IMR-90 (cell line): Measurements from ENCODE around the gene TMEM131. TPM values are rescaled to one million over a fixed set of nuclear protein-coding genes. Genes with fewer than 3 reads are reported as not detected.

Source experiments
- ATAC-seq: fragments of 200-7000 bp; cut with Tn5 transposase; 2 replicates; pipeline ENCODE4 v1.9.1; 2020; ENCODE audit warnings: low read depth, mild to moderate bottlenecking, moderate library complexity
- BruUV-seq: library from RNA; stranded (reverse); fragments of 400-500 nt; replicated peaks from 2 replicates; lab custom pipeline; 2021; lab: Mats Ljungman, UMichigan
- CTCF ChIA-PET: fragments of 300-600 bp; formaldehyde crosslinking; extraction: SDS; loops from one replicate; lab custom pipeline; 2021; ENCODE audit warnings: antibody characterized with exemption; lab: Yijun Ruan, JAX
- POLR2A ChIA-PET: fragments of 300-600 bp; sonication (Branson Sonifier 250); formaldehyde crosslinking; loops from one replicate; lab custom pipeline; 2022; ENCODE audit warnings: antibody characterized with exemption; ENCODE audit not compliant: unreplicated experiment; lab: Charles Lee
- DNase-seq: peaks from one replicate; pipeline ENCODE4 v3.0.0; 2013
- H2AFZ ChIP-seq: replicated peaks from 2 replicates; pipeline ENCODE3; 2013; ENCODE audit warnings: low read length, mild to moderate bottlenecking; ENCODE audit not compliant: poor library complexity
- H2AK5ac ChIP-seq: 2 replicates; pipeline ENCODE4 v1.6.1; 2013; ENCODE audit warnings: low read depth, low read length, inconsistent platforms
- H2AK9ac ChIP-seq: replicated peaks from 2 replicates; pipeline ENCODE3; 2013; ENCODE audit warnings: mild to moderate bottlenecking, low read depth, low read length, moderate library complexity; ENCODE audit not compliant: poor library complexity
- H2BK120ac ChIP-seq: 2 replicates; pipeline ENCODE4 v1.6.1; 2013; ENCODE audit warnings: low read depth, low read length, inconsistent platforms
- H2BK15ac ChIP-seq: 3 replicates; pipeline ENCODE4 v1.6.1; 2013; ENCODE audit warnings: low read depth, low read length, inconsistent platforms
- H2BK20ac ChIP-seq: 2 replicates; pipeline ENCODE4 v1.6.1; 2013; ENCODE audit warnings: low read depth, mild to moderate bottlenecking, inconsistent platforms, low read length, moderate library complexity
- H2BK5ac ChIP-seq: 2 replicates; pipeline ENCODE4 v1.6.1; 2013; ENCODE audit warnings: mild to moderate bottlenecking, low read depth, low read length, inconsistent platforms; ENCODE audit not compliant: poor library complexity, severe bottlenecking
- H3K14ac ChIP-seq: replicated peaks from 2 replicates; pipeline ENCODE4 v1.6.1; 2013; ENCODE audit warnings: low read depth, low read length, inconsistent platforms
- H3K18ac ChIP-seq: 2 replicates; pipeline ENCODE4 v1.6.1; 2013; ENCODE audit warnings: low read depth, low read length, control low read depth
- H3K23ac ChIP-seq: 2 replicates; pipeline ENCODE4 v1.6.1; 2013; ENCODE audit warnings: low read depth, low read length, inconsistent platforms
- H3K27ac ChIP-seq: 2 replicates; pipeline ENCODE4 v1.5.1; 2013; ENCODE audit warnings: mild to moderate bottlenecking, control low read depth, low read length; ENCODE audit not compliant: insufficient read depth
- H3K27me3 ChIP-seq: 2 replicates; pipeline ENCODE4 v1.6.1; 2013; ENCODE audit warnings: low read length; ENCODE audit not compliant: control insufficient read depth, insufficient read depth
- H3K36me3 ChIP-seq: 2 replicates; pipeline ENCODE4 v1.6.1; 2013; ENCODE audit warnings: low read length, mixed read lengths; ENCODE audit not compliant: control insufficient read depth, insufficient read depth
- H3K4ac ChIP-seq: 2 replicates; pipeline ENCODE4 v1.6.1; 2013; ENCODE audit warnings: low read depth, low read length, inconsistent platforms
- H3K4me1 ChIP-seq: 2 replicates; pipeline ENCODE4 v1.6.1; 2013; ENCODE audit warnings: low read length, mixed read lengths; ENCODE audit not compliant: control insufficient read depth, insufficient read depth
- H3K4me2 ChIP-seq: 2 replicates; pipeline ENCODE4 v1.6.1; 2013; ENCODE audit warnings: low read depth, mild to moderate bottlenecking, control low read depth, low read length, moderate library complexity
- H3K4me3 ChIP-seq: 2 replicates; pipeline ENCODE4 v1.5.1; 2013; ENCODE audit warnings: low read depth, mild to moderate bottlenecking, control low read depth, low read length, moderate library complexity; ENCODE audit not compliant: insufficient read depth
- H3K56ac ChIP-seq: 2 replicates; pipeline ENCODE4 v1.6.1; 2013; ENCODE audit warnings: low read length, inconsistent platforms; ENCODE audit not compliant: insufficient read depth; ENCODE audit errors: extremely low read depth
- H3K79me1 ChIP-seq, 2 experiments: 2 replicates each; pipeline ENCODE4 v1.6.1; 2013; ENCODE audit warnings: low read length in 2 of 2, inconsistent platforms in 1 of 2, low read depth in 1 of 2
- H3K9ac ChIP-seq: 2 replicates; pipeline ENCODE4 v1.6.1; 2013; ENCODE audit warnings: low read depth, low read length, control low read depth
- H3K9me1 ChIP-seq: 2 replicates; pipeline ENCODE4 v1.6.1; 2013; ENCODE audit warnings: low read length, inconsistent platforms; ENCODE audit not compliant: insufficient read depth
- H3K9me3 ChIP-seq: 2 replicates; pipeline ENCODE4 v1.6.1; 2013; ENCODE audit warnings: low read length; ENCODE audit not compliant: control insufficient read depth, insufficient read depth
- H4K20me1 ChIP-seq: 2 replicates; pipeline ENCODE4 v1.6.1; 2013; ENCODE audit warnings: low read length, inconsistent platforms; ENCODE audit not compliant: insufficient read depth
- H4K5ac ChIP-seq: 2 replicates; pipeline ENCODE4 v1.6.1; 2013; ENCODE audit warnings: mild to moderate bottlenecking, low read depth, low read length, control low read depth
- H4K8ac ChIP-seq, 2 experiments: 2 replicates each; pipeline ENCODE4 v1.6.1; 2013; ENCODE audit warnings: low read depth in 2 of 2, low read length in 2 of 2, control low read depth in 1 of 2, inconsistent platforms in 1 of 2
- H4K91ac ChIP-seq: 2 replicates; pipeline ENCODE4 v1.6.1; 2013; ENCODE audit warnings: low read depth, low read length, inconsistent platforms; ENCODE audit not compliant: insufficient read depth
- BHLHE40 ChIP-seq: fragments of 150-350 bp; IDR thresholded peaks from 2 replicates; pipeline ENCODE4 v1.6.1; 2016; ENCODE audit warnings: mild to moderate bottlenecking, low read depth, low read length
- CEBPB ChIP-seq: IDR thresholded peaks from 2 replicates; pipeline ENCODE4 v1.6.1; 2012; ENCODE audit warnings: low read depth, low read length, improper control_type of control experiment
- CHD1 ChIP-seq: IDR thresholded peaks from 2 replicates; pipeline ENCODE4 v1.6.1; 2012; ENCODE audit warnings: low read depth, low read length, improper control_type of control experiment
- CTCF ChIP-seq: conservative IDR thresholded peaks from 2 replicates; pipeline ENCODE4 v1.5.1; 2012; ENCODE audit warnings: mild to moderate bottlenecking, low read depth, low read length, improper control_type of control experiment
- ELK1 ChIP-seq: fragments of 150-350 bp; IDR thresholded peaks from 2 replicates; pipeline ENCODE4 v1.6.1; 2016; ENCODE audit warnings: low read depth, mild to moderate bottlenecking, low read length, moderate library complexity, borderline replicate concordance
- FOS ChIP-seq: fragments of 150-350 bp; IDR thresholded peaks from 2 replicates; pipeline ENCODE4 v1.6.1; 2016; ENCODE audit warnings: low read depth, low read length
- MAFK ChIP-seq: IDR thresholded peaks from 2 replicates; pipeline ENCODE4 v1.6.1; 2012; ENCODE audit warnings: low read depth, low read length, improper control_type of control experiment
- MAZ ChIP-seq: IDR thresholded peaks from 2 replicates; pipeline ENCODE4 v1.6.1; 2012; ENCODE audit warnings: low read depth, mild to moderate bottlenecking, low read length, improper control_type of control experiment, moderate library complexity, borderline replicate concordance
- MXI1 ChIP-seq: IDR thresholded peaks from 2 replicates; pipeline ENCODE4 v1.6.1; 2012; ENCODE audit warnings: low read depth, mild to moderate bottlenecking, low read length, moderate library complexity, borderline replicate concordance
- NFE2L2 ChIP-seq: fragments of 150-350 bp; IDR thresholded peaks from 2 replicates; pipeline ENCODE4 v1.6.1; 2016; ENCODE audit warnings: low read depth, mild to moderate bottlenecking, low read length
- POLR2A ChIP-seq: IDR thresholded peaks from 2 replicates; pipeline ENCODE4 v1.6.1; 2012; ENCODE audit warnings: mild to moderate bottlenecking, low read depth, low read length
- RAD21 ChIP-seq: IDR thresholded peaks from 2 replicates; pipeline ENCODE4 v1.6.1; 2012; ENCODE audit warnings: low read length, improper control_type of control experiment
- RCOR1 ChIP-seq: IDR thresholded peaks from 2 replicates; pipeline ENCODE4 v1.6.1; 2012; ENCODE audit warnings: mild to moderate bottlenecking, low read length, improper control_type of control experiment; ENCODE audit not compliant: insufficient replicate concordance
- RFX5 ChIP-seq: IDR thresholded peaks from 2 replicates; pipeline ENCODE4 v1.8.0; 2012; ENCODE audit warnings: low read depth, mild to moderate bottlenecking, low read length, moderate library complexity
- SMC3 ChIP-seq: fragments of 150-350 bp; IDR thresholded peaks from 2 replicates; pipeline ENCODE4 v1.6.1; 2016; ENCODE audit warnings: low read depth, mild to moderate bottlenecking, antibody characterized with exemption, low read length, moderate library complexity
- USF2 ChIP-seq: fragments of 150-350 bp; IDR thresholded peaks from 2 replicates; pipeline ENCODE4 v1.6.1; 2017; ENCODE audit warnings: mild to moderate bottlenecking, antibody characterized with exemption, low read length, low read depth
- WGBS, 2 experiments: methylation state at CpG; one replicate each; pipeline versions ENCODE4 v1.1.5 to v1.1.7; 2013; ENCODE audit warnings: missing lambda C conversion rate in 2 of 2; ENCODE audit not compliant: insufficient read length in 1 of 2; ENCODE audit errors: extremely low coverage in 2 of 2; 5-methylcytosine and 5-hydroxymethylcytosine counted together
- dilution Hi-C: fragments of 300-500 bp; cut with HindIII; formaldehyde crosslinking; loops from one replicate; pipeline ENCODE4 v1.14.3; 2018; ENCODE audit warnings: low sequenced_read_pairs; ENCODE audit not compliant: unreplicated experiment
- in situ Hi-C: fragments of 300-500 bp; cut with MboI; formaldehyde crosslinking; loops from 3 replicates; pipeline ENCODE4 v1.14.3; 2019; ENCODE audit warnings: low sequenced_read_pairs, inconsistent platforms, mixed read lengths
- intact Hi-C: fragments of 100-400 bp; cut with micrococcal nuclease; formaldehyde crosslinking; loops from 2 replicates; pipeline ENCODE4 v1.10.0; 2022
- polyA plus RNA-seq, 3 experiments: library from polyadenylated mRNA; depleted of rRNA; stranded (reverse); fragments of >200 nt; gene quantifications; 2 replicates each; pipeline ENCODE4 v1.2.3, GENCODE V29; 2012; ENCODE audit warnings: low replicate concordance in 1 of 3
- total RNA-seq: library from RNA; depleted of rRNA; stranded (reverse); fragments of >200 nt; gene quantifications from 2 replicates; pipeline ENCODE4 v1.2.3, GENCODE V29; 2012

Gene TMEM131
- total and polyA plus RNA-seq, 2 of the 4 experiments (the other 2 are of a cell fraction): 13.3 to 14.0 TPM

- no peak overlapping the region for H3K14ac ChIP-seq
- no peak overlapping the region for H3K23ac ChIP-seq
- no peak overlapping the region for H4K8ac ChIP-seq
- H3K79me1 ChIP-seq: peaks cover 16 to 53% of the 10 kb centered on the region in 2 experiments; a peak in 3 of 4 replicates
- no peak overlapping the region for H3K4ac ChIP-seq
- no peak overlapping the region for H2BK5ac ChIP-seq
- ChIA-PET CTCF (no interaction called here), POLR2A (no interaction called here)
- H3K36me3 ChIP-seq: no peaks in the 10 kb centered on the region
- no peaks in the 10 kb centered on the region for H3K27me3 ChIP-seq
- ATAC-seq (no peak), DNase-seq (no peak)
- peaks cover 28% of the 10 kb centered on the region for H4K20me1 ChIP-seq
- no peak overlapping the region for H3K9ac ChIP-seq
- H2AK5ac ChIP-seq: no peak overlapping the region
- intact Hi-C loops (no loop called here), in situ Hi-C loops (no loop called here), dilution Hi-C loops (no loop called here)
- no peak overlapping the region for H3K27ac ChIP-seq
- no peak overlapping the region for H4K5ac ChIP-seq
- 0% methylated on average over 1 of the region's 5 CpGs; no CpG with 5 or more reads in 1 of the 2 experiments for WGBS, 2 experiments
- H2BK20ac ChIP-seq: no peak overlapping the region
- peaks cover 10% of the 10 kb centered on the region for H3K9me1 ChIP-seq
- no peak overlapping the region for H2AK9ac ChIP-seq
- peaks cover 2% of the 10 kb centered on the region; the same call in 1 of the 2 replicates for H3K4me1 ChIP-seq
- H3K4me2 ChIP-seq: no peak overlapping the region
- no TSS peak for BruUV-seq
- H2BK15ac ChIP-seq: no peak overlapping the region
- no peak overlapping the region for H3K4me3 ChIP-seq
- no peak overlapping the region for H2BK120ac ChIP-seq
- no peak overlapping the region for H3K18ac ChIP-seq
- no peak overlapping the region for H3K56ac ChIP-seq
- H4K91ac ChIP-seq: no peak overlapping the region
- H2AFZ ChIP-seq: no peak overlapping the region
- TF ChIP-seq CHD1 (no peak), MAFK (no peak), RAD21 (no peak), MAZ (no peak), NFE2L2 (no peak), SMC3 (no peak), CTCF (no peak), RCOR1 (no peak), FOS (no peak), CEBPB (no peak), MXI1 (no peak), ELK1 (no peak), POLR2A (no peak), USF2 (no peak), BHLHE40 (no peak), RFX5 (no peak)
- H3K9me3 ChIP-seq: no peaks in the 10 kb centered on the region
These were observed 34.2 kb downstream of the TMEM131 start for GRCh38 chr2:97961534-97961933.
